SH-SY5Y (cell line): ENCODE results near the gene SEPTIN8.

Source experiments
- GATA2 ChIP-seq: IDR thresholded peaks from 2 replicates; pipeline ENCODE4 v1.6.1; 2011; ENCODE audit warnings: mild to moderate bottlenecking, low read depth, low read length
- GATA3 ChIP-seq: IDR thresholded peaks from 2 replicates; pipeline ENCODE4 v1.6.1; 2011; ENCODE audit warnings: low read depth, mild to moderate bottlenecking, low read length, moderate library complexity

The SEPTIN8 gene

DNA sequence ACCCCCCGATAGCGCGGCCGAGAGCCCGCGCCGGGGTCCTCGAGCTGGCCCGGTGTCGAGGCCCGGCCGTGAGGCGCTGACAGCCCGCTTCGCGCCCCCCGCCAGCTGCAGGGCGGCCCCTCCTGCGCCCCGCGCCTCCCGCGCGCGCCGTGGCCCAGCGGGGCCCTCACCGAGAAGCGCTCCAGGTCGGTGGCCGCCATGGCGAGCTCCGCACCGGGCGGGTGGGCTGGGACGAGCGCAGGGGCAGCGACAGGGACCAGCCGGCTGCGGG, 166 bp downstream of the SEPTIN8 start:
- TF ChIP-seq GATA3 (no peak), GATA2 (no peak)

DNA sequence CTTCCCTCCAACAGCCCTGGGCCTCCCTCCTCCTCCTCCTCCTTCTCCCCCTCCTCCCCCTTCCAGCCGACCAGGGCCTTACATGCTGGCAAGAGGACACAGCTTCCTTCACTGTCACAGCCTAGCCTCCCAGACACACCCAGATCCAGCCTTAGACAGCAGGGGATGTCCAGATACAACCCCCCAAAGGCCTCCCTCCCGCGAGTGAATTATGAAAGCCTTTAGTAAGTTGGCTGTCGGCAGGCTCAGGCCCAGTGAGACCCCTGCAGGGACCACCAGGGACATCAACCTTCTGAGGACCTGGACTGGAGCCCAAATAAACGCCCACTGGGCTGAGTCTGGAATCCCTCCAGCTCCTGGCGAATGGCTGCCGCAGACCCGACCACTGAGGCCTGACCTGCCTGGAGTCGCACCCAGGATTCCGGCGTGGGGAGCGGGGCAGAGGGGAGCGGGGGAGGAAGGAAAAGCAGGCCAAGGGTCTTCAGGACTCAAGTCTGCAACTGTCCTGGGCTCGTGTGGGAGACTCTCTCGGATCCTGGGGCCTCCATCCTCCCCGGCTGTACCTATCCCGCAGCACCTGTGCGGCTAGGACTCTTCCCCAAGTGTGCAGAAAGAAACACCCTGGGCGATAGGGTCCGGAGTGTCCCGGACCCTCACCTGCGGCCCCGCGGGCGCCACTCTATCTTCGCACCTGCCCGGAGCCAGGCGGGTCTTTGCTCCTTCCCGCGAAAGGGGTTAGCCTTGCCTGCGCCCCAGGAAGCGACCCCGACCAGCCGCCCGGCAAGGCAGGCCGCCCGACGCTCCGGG, 705 bp downstream of the SEPTIN8 start:
- TF ChIP-seq GATA2 = no peak
- TF ChIP-seq GATA3 = no peak

DNA sequence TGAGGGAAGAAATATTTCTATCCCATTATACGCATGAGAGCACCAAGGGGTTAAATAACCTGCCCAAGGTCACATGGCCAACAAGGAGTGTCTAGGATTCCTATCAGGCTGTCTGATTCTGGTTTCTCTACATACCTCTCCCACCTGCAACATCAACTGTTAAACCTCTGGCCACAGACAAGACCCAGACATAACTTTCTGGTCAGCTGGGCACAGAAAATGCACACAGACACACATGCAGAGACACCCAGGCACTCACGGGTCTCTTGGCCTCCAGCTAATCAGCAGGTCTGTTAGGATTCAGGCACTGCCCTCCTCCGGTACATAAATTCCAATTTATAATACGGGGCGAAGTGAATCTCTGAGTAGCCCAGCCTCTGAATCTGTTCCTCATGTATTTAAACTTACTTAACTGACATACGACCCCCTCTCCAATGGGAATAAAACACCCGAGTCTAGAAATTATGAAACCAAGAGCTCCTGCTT, 1.5 kb downstream of the SEPTIN8 start:
- TF ChIP-seq GATA2 (no peak), GATA3 (no peak)

DNA sequence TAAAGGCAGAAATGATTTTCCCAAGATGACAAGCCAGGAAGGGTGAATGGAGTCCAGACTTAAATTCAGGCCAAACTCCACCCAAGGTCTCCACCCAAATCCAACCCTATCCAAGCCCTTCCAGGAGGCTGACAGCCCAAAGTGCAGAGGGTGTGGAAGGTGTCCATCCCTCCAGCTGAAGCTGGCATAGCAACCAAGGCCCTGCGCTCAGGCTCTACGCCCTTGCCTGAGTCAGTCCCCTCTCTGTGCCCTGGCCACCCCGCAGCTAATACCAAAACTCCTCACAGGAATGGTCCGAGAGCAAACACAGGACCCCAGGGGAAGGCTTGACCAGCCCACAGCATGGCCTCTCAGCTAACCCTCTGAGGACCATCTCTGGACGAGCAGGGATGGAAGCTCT, 2.1 kb downstream of the SEPTIN8 start:
- TF ChIP-seq GATA2 (no peak), GATA3 (no peak)

DNA sequence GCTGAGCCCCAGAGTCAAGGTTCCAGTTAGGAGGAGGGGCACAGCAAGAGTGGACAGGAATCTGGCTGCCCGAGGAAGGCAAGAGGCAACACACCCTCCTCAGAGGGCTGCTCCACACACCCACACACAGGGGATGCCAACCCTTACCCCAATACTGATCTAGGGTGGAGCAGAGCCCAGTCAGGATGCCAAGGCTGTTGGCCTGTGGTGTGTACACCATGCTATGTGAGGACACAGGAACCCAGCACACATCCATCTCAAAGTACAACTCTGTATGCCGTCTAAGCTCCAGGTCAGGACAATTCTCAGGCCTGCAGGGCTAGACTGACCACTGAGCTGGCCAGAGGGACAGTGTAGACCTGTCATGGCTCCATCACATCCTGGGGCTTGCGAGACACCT, 2.6 kb downstream of the SEPTIN8 start:
- TF ChIP-seq GATA2 (no peak), GATA3 (no peak)

DNA sequence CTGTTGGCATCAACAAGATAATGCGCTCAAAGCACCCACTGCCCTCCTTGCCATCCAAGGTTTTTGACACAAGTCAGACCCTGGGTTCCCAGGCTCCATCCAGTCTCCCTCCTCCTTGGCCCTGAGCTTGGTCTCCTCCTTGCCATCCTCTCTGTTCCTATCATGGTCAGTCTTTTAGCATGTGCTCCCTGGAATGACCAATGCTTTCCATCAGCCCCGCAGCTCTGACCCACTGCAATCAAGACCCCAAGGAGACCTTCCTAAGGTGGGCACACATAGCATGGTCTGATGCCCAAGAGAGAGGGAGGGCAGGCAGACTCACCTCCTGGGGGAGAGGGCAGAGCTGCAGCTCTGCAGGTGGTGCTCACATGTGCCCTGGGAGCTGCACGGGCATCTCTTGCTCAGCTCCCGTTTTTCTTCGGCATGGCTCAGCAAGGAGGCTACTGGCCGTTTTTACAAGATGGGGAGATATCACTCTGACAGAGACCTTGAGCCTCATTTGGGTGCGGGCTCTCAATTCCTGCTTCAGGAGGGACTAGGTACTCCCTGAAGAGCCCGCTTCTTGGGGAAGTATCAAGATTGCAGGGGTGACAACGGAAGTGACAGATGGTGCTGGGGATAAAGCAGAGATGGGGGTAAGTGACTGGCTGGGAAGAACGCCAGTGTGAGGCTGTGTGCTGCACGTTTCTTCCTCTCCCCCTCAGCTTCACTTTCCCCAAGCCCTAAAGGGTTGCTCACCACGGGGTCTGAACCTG, 3.3 kb downstream of the SEPTIN8 start:
- TF ChIP-seq GATA3 = no peak

DNA sequence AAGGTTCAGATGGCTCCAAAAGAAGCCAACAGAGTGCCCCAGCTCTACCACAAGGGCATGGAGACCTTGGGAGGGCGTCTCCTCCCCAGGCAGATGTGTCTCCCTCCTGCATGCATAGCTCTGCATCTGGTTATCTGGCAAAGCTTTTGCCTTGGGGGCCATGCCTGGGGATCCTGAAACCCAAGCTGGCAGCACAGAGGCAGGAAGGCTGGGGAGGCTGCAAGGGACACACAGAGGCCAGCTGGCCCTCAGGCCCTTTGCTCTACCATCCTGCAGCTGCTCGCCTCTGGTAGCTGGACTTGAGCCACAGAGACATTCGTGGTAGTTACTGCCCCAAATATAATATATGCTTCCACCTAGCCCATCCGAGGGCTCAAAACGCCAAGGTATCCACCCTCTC, 3.9 kb downstream of the SEPTIN8 start:
- TF ChIP-seq GATA3 (no peak), GATA2 (no peak)

DNA sequence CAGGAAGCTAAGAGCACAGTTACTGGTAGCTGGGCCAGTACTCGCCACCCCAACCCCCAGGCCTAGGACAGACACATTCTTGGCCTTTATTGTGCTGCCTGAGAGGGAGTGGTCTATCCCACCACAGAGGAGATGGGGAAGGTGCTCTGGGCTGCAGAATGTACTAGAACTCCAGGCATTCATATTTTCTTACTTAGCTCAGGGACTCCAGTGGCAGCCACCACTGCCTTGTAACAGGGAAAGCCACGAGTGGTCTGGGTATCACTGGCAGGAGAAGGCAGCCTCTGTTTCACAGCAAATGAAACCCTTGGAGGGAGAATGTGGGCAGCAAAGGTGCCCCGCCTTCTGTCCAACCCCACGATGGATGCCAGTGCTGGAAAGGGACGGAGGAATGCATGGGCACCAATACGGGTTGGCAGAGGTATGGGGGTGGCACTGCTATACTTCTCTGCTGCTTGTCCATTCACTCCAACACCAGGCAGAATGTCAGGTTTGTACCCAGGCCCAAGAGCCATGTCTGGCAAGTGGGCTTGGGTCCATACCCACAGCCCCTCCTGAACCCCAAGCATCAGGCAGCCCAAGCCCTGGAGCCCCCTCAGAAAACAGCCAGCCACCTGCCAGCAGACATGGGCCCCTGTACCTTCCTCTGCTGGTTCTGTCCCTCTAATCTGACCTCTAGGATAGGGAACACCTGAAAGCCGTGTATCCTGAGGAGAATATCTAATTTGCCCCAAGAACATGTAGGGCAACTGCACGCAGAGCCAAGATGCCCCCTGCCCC, 4.6 kb downstream of the SEPTIN8 start:
- TF ChIP-seq GATA2 = no peak
- TF ChIP-seq GATA3 = no peak

DNA sequence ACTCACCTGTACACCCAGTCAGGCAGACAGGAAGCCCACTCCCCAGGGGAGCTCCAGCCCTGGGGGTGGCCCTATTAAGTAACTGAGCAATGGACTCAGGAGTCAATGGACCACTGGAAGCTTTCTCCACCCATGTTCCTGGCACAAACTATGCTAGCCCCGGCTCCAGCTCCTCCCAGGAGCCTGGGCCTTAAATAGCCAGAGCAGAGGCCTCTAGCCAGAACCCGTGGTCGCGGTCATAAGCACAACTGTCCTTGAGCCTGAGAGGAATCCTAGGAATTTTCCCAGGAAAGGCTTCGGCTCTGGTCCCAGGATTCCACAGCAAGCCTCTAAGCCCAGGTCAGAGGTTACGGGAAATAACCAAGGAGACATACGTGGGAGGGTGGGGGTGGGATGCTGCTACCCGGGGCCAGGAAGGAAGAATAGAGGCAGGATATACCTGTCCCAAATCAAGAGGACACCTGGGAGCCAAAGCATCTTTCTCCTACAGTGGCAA, 5.5 kb downstream of the SEPTIN8 start:
- no peak for TF ChIP-seq GATA3
- no peak for TF ChIP-seq GATA2

DNA sequence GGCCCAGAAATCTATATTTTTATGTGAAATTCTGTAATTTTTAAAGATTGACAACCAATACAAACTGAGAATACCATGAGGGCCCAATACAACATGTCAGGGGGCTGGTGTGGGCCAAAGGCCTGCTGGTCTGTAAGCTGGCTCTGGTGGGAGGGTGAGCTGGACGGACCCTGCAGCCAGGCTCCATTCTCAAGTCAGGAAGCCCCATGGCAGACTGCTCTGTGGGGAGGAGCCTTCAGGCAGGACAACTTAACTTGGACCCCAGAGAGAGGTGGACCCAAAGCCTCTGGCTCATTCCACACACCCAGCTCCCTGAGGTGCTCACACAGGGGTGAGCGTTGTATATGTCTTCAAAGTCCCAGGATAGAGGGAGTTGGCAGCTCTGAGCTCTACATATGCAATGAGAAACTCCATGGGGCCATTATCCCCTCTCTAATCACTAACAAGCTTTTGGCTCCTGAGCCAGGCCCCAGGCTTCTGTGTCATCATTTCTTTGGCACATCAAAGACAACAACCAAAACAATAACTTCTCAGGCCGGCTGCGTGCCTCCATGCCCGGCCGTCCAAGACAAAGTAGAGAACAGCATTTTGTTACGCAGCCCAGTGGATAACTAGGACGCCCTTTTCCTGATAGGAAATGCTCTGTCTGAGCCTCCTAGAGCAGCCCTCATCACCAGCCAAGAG, 6.4 kb downstream of the SEPTIN8 start:
- TF ChIP-seq GATA3 (no peak), GATA2 (no peak)

DNA sequence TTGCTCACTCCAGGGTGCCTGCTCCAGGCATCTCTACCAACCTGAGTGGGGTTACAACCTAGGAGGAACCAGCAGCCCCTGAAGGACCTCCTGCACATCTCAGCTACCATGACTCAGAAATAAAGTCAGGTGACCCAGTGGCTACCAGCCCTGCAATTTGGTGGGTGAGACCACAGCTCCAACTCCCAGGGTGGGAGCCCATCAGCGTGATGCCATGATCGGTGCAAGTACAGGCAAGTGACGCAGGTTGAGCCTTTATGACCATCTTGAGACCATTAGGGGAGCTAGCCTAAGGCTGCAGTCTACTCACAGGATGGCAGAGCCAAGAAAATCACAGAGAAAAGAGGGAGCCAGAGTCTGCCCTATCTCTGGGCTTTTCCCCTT, 8.6 kb downstream of the SEPTIN8 start:
- no peak for TF ChIP-seq GATA3

DNA sequence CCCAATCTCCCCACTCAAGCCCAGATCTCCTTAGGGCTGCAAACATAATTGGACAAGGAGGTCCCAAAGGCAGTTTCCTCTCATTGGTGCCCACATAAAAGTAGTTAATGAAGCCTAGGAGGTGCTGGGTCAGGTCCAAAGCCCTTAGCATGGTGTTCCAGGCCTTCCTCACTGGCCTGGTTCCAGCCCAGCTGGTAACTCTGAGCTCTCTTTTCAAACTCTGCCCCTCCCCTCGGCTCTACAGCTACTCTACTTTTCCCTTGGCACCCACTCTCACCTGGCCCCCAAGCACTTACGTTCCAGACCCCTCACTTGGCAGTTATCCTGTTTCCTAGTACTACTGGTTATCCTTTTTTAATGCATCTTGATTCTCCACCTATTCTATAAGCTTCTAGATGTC, 9.9 kb downstream of the SEPTIN8 start:
- TF ChIP-seq GATA3 (no peak), GATA2 (no peak)

DNA sequence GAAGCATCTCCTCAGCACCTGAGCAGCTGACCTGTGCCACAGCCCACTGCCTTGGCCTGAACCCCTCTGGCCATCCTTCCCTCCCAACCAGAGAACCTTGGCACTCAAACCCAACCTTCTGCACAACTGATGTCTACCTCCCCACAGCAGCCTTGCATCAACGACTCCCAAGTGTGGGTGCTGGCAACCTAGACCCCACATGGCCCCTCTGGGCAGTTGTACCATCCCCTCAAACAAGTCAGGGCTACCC, 10.3 kb downstream of the SEPTIN8 start:
- TF ChIP-seq GATA3 = no peak
- TF ChIP-seq GATA2 = no peak

DNA sequence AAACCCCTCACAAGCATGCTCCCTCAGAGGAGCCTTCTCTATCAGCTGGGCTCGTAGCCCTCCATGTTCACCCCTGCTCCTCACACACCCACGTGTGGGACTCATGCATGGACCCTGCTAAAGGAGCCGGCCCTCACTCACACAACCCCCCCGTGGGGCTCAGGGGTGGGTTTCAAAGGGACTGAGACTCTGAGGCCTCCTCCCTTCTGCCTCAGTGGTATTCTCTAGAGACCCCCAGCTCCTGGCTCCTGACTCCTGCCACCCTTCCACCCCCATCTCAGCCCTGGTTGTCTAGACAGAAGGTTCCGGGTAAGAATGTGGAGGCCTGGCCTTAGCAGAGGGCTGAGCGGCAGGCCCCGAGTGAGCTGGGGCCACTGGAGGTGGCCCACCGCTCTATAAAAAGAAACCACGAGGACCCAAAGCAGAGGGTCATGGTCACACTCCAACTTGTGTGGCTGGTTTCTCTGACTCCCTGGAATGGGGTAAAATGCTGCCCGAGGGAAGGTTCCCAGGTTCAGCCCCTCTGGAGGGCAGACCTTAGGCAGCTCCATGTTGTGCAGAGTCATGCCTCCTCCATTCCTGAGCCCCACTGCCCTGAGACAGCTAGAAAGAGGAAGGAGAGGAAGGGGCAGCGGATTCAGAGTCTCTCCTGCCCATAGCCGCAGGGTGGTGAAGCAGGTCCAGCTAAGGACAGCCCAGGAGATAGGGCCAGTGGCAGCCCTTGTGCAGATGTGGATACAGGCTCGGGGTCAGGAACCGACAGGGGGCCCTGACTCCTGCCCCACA, 10.8 kb downstream of the SEPTIN8 start:
- TF ChIP-seq GATA3 (no peak), GATA2 (no peak)
